Thyroid gland (tissue), 4 donors: ENCODE data around the gene CSNK2A2. TPM values are rescaled to one million over a fixed set of nuclear protein-coding genes. Genes with fewer than 3 reads are reported as not detected.

Source experiments
- DNase-seq, 2 donors: peaks; one replicate each; pipeline ENCODE4 v3.0.0-alpha.2; 2019
- H3K27ac ChIP-seq, 3 donors: fragments of 200-600 bp; sonication (generic); 1 replicate in 2 of 3; 2 replicates in 1 of 3; pipeline ENCODE4 v1.5.1; 2016 to 2019; ENCODE audit warnings: mild to moderate bottlenecking in 1 of 3, moderate library complexity in 1 of 3
- H3K27me3 ChIP-seq: fragments of 200-600 bp; sonication (generic); one replicate; pipeline ENCODE4 v1.5.1; 2019
- H3K36me3 ChIP-seq, 2 donors: fragments of 200-600 bp; sonication (generic); one replicate each; pipeline ENCODE4 v1.5.1; 2016 to 2019
- H3K4me1 ChIP-seq, 2 donors: fragments of 200-600 bp; sonication (generic); one replicate each; pipeline ENCODE4 v1.5.1; 2017 to 2019
- H3K4me3 ChIP-seq, 3 donors: fragments of 200-600 bp; sonication (generic); replicated peaks in 1 of 3; 1 replicate in 2 of 3; 2 replicates in 1 of 3; pipeline ENCODE4 v1.5.1; 2016; ENCODE audit warnings: mild to moderate bottlenecking in 1 of 3
- H3K9me3 ChIP-seq: fragments of 200-600 bp; sonication (generic); one replicate; pipeline ENCODE4 v1.5.1; 2017
- POLR2A ChIP-seq, 2 donors: fragments of 450-650 bp; IDR thresholded peaks; one replicate each; pipeline ENCODE4 v1.6.1; 2017; ENCODE audit warnings: antibody characterized with exemption in 2 of 2, mild to moderate bottlenecking in 2 of 2, moderate library complexity in 1 of 2
- WGBS, 2 donors: methylation state at CpG; one replicate each; pipeline ENCODE4 v1.1.5; 2017; 5-methylcytosine and 5-hydroxymethylcytosine counted together
- intact Hi-C: fragments of 100-400 bp; cut with DNase I; formaldehyde crosslinking; loops from one replicate; pipeline ENCODE4 v1.15.1; 2023
- small RNA-seq: library from RNA; depleted of rRNA; stranded (forward); fragments of <200 nt; gene quantifications from one replicate; pipeline ENCODE3, GENCODE V24; 2016
- total RNA-seq, 4 donors: library from RNA; depleted of rRNA; stranded (reverse); fragments of >200 nt; gene quantifications; one replicate each; pipeline ENCODE4 v1.2.3, GENCODE V29; 2016
- TF ChIP-seq, protein P1 (sequence below), 6 experiments: fragments of 200-600 bp in 3 of 6; fragments of 450-650 bp in 3 of 6; sonication (generic) in 3 of 6; IDR thresholded peaks; one replicate each; pipeline ENCODE4 v1.5.1; 2016 to 2019; ENCODE audit warnings: antibody characterized with exemption in 6 of 6, mild to moderate bottlenecking in 2 of 6, inconsistent platforms in 1 of 6, moderate library complexity in 1 of 6

The CSNK2A2 gene
- total RNA-seq, 4 donors from 2014 or later = 26.0 to 41.0 (median 33.9) TPM

DNA sequence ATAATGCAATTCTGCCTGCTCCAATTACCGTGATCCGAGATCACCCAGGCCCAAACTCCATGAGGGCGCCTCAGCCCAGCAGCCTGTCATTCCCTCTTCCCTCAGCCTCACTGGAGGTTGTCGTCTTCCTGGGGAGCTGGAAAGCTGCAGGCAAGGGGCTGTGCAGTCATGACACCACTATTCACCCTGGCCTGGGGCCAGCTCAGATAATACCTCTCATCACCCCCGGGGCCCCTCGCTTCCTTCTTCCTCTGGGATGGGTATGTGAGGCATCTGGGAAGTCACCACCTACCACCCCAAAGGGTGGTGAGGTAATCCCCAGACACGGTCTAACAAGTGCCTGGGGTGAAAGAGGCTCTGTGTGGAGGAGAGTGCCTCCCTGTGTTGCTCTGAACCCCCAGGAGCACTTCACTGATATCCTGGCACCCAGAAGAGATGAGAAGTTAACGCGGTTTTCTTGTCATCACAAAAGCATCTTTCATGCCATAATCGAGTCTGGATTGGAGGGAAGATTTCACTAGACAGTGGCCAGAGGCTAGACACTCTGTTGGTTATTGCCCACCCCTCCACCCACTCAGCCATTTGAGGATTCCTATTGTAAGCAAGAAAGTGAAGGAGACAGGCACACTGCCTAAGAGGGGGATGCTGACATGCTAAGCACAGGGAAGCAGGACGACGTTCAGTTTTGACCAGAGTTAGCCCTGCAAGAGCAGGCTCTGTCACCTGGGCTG lies 87.2 kb downstream of the CSNK2A2 start:
- Histone ChIP-seq H3K27ac (no peak overlapping the region), H3K27me3 (no peaks in the 10 kb centered on the region), H3K9me3 (no peaks in the 10 kb centered on the region), H3K36me3 (peaks cover 26 to 28% of the 10 kb centered on the region in 2 donors), H3K4me3 (no peak overlapping the region), H3K4me1 (peaks cover 0 to 3% of the 10 kb centered on the region in 2 donors)
- DNase-seq = no peak
- 53 to 60% methylated on average over 7 to 12 of the region's 12 CpGs for WGBS, 2 donors
- intact Hi-C loops = no loop called here
- TF ChIP-seq, protein P1, sequence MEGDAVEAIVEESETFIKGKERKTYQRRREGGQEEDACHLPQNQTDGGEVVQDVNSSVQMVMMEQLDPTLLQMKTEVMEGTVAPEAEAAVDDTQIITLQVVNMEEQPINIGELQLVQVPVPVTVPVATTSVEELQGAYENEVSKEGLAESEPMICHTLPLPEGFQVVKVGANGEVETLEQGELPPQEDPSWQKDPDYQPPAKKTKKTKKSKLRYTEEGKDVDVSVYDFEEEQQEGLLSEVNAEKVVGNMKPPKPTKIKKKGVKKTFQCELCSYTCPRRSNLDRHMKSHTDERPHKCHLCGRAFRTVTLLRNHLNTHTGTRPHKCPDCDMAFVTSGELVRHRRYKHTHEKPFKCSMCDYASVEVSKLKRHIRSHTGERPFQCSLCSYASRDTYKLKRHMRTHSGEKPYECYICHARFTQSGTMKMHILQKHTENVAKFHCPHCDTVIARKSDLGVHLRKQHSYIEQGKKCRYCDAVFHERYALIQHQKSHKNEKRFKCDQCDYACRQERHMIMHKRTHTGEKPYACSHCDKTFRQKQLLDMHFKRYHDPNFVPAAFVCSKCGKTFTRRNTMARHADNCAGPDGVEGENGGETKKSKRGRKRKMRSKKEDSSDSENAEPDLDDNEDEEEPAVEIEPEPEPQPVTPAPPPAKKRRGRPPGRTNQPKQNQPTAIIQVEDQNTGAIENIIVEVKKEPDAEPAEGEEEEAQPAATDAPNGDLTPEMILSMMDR (IDR thresholded peaks at IDR 0.05) = no peak
- TF ChIP-seq POLR2A (IDR thresholded peaks at IDR 0.05) = no peak

DNA sequence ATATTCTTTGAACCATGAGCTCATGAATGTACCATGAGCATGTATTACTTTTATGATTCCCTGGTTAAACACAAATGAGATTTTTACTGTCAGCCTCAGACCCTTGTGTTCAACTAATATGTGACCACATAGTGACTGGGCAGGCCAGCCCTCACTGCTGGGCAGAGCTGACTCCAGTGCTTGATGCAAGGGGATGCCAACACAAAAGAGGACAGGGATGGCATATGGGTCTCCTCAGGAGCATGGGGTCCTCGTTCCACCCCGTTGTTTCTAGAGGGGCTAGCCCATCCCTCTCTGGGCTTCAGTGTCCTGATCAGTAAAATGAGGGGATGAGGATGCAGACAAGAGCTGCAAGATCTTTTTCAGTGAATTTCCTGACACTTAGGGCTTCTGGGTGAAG lies 88.0 kb downstream of the CSNK2A2 start:
- no peak for DNase-seq
- intact Hi-C loops = loop anchor here (10.0 kb wide), 1 partner anchor 205 kb away; no protein-coding TSS in a partner anchor

DNA sequence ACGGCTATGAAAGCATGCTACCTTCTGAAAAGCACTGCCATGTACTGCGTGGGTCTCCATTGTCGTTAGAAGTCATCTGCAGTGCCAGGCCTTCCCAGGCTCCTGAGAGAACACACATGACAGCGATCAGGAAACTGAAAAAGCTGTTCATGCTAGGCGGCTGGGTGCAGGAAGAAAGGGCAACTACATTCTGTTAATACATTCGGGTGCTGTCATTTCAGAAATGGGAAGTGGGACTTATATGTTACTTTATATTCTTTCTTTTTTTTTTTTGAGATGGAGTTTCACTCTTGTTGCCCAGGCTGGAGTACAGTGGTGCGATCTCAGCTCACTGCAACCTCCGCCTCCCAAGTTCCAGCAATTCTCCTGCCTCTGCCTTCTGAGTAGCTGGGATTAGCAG lies 88.6 kb downstream of the CSNK2A2 start:
- intact Hi-C loops = loop anchor here (10.0 kb wide), 1 partner anchor 205 kb away; no protein-coding TSS in a partner anchor
- Histone ChIP-seq H3K36me3 (peaks cover 12 to 14% of the 10 kb centered on the region in 2 donors), H3K4me1 (no peaks in the 10 kb centered on the region), H3K27me3 (no peaks in the 10 kb centered on the region), H3K9me3 (no peaks in the 10 kb centered on the region), H3K27ac (no peak overlapping the region), H3K4me3 (no peak overlapping the region)
- TF ChIP-seq, protein P1 (IDR thresholded peaks at IDR 0.05) = no peak
- no peak for TF ChIP-seq POLR2A (IDR thresholded peaks at IDR 0.05)
- no peak for DNase-seq
- WGBS, 2 donors = 77 to 95% methylated on average over 8 of the region's 8 CpGs

More for the DNA sequence above, 88.0 kb downstream of the CSNK2A2 start:
- 94% methylated on average over 2 of the region's 2 CpGs; no CpG with 5 or more reads in 1 of the 2 donors for WGBS, 2 donors
- Histone ChIP-seq H3K4me1 (no peaks in the 10 kb centered on the region), H3K27ac (no peak overlapping the region), H3K4me3 (no peak overlapping the region), H3K27me3 (no peaks in the 10 kb centered on the region), H3K36me3 (peaks cover 17 to 20% of the 10 kb centered on the region in 2 donors), H3K9me3 (no peaks in the 10 kb centered on the region)
- TF ChIP-seq, protein P1 (IDR thresholded peaks at IDR 0.05) = no peak
- no peak for TF ChIP-seq POLR2A (IDR thresholded peaks at IDR 0.05)

Small RNA genes lying within 50 kb of the gene (small RNA-seq; reads per million reads assigned to genes)
- gene RN7SL645P = not detected

Other genes with a start within 250 kb of the CSNK2A2 start
- under 1 TPM in 1 of 4 donors, not detected in 3; 0.13 TPM for gene CNGB1, start 227.0 kb downstream of the CSNK2A2 start, total RNA-seq
- 10 to 100 TPM; 12.1 to 24.0 (median 18.7) TPM for gene ZNF319, start 197.4 kb downstream of the CSNK2A2 start, total RNA-seq
- 10 to 100 TPM; 31.4 to 79.0 (median 60.0) TPM for gene USB1, start 196.7 kb downstream of the CSNK2A2 start, total RNA-seq
- 100 to 1,000 TPM in 1 of 4 donors, 10 to 100 TPM in 3; 36.5 to 105 (median 80.5) TPM for gene MMP15, start 172.4 kb downstream of the CSNK2A2 start, total RNA-seq
- gene CFAP20, start 68.7 kb downstream of the CSNK2A2 start, total RNA-seq = 10 to 100 TPM; 34.8 to 90.2 (median 57.7) TPM
- not detected for gene PRSS54, start 96.9 kb upstream of the CSNK2A2 start, total RNA-seq
- gene GINS3, start 194.4 kb upstream of the CSNK2A2 start, total RNA-seq = 1 to 10 TPM; 1.5 to 5.8 (median 3.4) TPM